RWPE1 (cell line): ENCODE data around the gene SLC5A10.

Experiments used
- CTCF ChIA-PET: fragments of 350-600 bp; sonication (Branson Sonifier 250); formaldehyde crosslinking; extraction: SDS; loops from one replicate; lab custom pipeline; 2021; lab: Yijun Ruan, JAX
- POLR2A ChIA-PET: fragments of 400-600 bp; formaldehyde crosslinking; extraction: SDS; loops from one replicate; lab custom pipeline; 2020; ENCODE audit warnings: antibody characterized with exemption; ENCODE audit not compliant: low non-redundant PET; lab: Yijun Ruan, JAX
- DNase-seq: peaks from one replicate; pipeline ENCODE4 v3.0.0; 2012; ENCODE audit warnings: low spot score
- H3K27ac ChIP-seq: fragments of 450-650 bp; 2 replicates; pipeline ENCODE4 v1.5.1; 2017
- TF ChIP-seq, protein P1 (sequence below): fragments of 450-650 bp; conservative IDR thresholded peaks from 2 replicates; pipeline ENCODE4 v1.5.1; 2017; ENCODE audit warnings: low read depth, mild to moderate bottlenecking

Gene SLC5A10

DNA sequence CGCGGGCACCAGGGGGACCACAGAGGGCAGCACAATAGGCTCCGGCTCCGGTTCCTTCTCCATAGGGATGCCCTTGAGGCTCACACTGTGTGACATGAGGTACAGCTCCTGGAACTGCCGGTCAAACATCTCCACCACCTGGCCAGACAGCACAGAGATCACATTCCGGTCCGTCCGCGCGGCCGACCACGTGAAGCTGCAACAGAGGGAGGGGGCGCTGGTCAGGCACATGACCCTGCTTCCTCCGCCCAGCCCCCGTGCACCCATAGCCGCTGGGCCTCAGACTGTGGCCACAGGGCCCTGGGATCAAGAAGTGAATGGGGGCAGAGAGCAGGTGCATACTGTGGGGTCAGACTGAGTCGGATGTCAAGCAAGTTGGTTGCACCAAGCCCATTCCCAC, 26.7 kb downstream of the SLC5A10 start:
- ChIA-PET POLR2A (no interaction called here), CTCF (no interaction called here)
- DNase-seq: no peak
- no peak overlapping the region for H3K27ac ChIP-seq
- TF ChIP-seq, protein P1, sequence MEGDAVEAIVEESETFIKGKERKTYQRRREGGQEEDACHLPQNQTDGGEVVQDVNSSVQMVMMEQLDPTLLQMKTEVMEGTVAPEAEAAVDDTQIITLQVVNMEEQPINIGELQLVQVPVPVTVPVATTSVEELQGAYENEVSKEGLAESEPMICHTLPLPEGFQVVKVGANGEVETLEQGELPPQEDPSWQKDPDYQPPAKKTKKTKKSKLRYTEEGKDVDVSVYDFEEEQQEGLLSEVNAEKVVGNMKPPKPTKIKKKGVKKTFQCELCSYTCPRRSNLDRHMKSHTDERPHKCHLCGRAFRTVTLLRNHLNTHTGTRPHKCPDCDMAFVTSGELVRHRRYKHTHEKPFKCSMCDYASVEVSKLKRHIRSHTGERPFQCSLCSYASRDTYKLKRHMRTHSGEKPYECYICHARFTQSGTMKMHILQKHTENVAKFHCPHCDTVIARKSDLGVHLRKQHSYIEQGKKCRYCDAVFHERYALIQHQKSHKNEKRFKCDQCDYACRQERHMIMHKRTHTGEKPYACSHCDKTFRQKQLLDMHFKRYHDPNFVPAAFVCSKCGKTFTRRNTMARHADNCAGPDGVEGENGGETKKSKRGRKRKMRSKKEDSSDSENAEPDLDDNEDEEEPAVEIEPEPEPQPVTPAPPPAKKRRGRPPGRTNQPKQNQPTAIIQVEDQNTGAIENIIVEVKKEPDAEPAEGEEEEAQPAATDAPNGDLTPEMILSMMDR: no peak

GRCh38 chr17:18980682-18981334, 28.8 kb downstream of the SLC5A10 start:
- H3K27ac ChIP-seq: peak overlapping the region; percentile 78
- ChIA-PET POLR2A (interaction anchor here (0.6 kb wide), 1 partner anchor 771 kb away, joined by 9 read pairs; no protein-coding TSS in a partner anchor), CTCF (no interaction called here)
- TF ChIP-seq, protein P1: no peak
- DNase-seq: no peak

DNA sequence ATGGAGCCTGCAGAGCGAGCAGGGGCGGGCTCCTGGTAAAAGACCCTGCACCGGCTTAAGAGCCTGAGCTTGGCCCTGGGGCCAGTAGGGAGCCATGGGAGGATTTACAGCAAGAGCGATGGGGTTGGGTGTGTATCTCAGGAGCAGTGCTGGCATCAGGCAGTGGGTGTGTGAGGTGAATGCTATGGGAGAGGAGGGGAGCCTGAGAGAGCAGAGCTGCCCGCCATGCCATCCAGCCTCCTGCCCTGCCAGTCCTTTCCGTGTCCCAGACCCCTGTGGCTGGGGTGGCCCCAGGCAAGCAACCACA, 29.3 kb downstream of the SLC5A10 start:
- POLR2A ChIA-PET: interaction anchor here (0.6 kb wide), 1 partner anchor 770 kb away, joined by 9 read pairs; no protein-coding TSS in a partner anchor
- TF ChIP-seq, protein P1: no peak
- DNase-seq: no peak
- CTCF ChIA-PET: no interaction called here
- H3K27ac ChIP-seq: peak overlapping the region; percentile 78

- POLR2A ChIA-PET: interaction anchor here (0.6 kb wide), 2 partner anchors 21 to 770 kb away, joined by 5 to 9 read pairs; no protein-coding TSS in a partner anchor
These were observed 29.9 kb downstream of the SLC5A10 start for GRCh38 chr17:18981642-18982424.

GRCh38 chr17:18984273-18985114, 32.5 kb downstream of the SLC5A10 start:
- ChIA-PET POLR2A (no interaction called here), CTCF (interaction anchor here (1.2 kb wide), 1 partner anchor 23 kb away, joined by 5 read pairs; no protein-coding TSS in a partner anchor)
- TF ChIP-seq, protein P1: no peak
- no peak for DNase-seq
- H3K27ac ChIP-seq: peak overlapping the region; percentile 78

More at GRCh38 chr17:18981642-18982424, 29.9 kb downstream of the SLC5A10 start:
- TF ChIP-seq, protein P1: no peak
- no peak for DNase-seq
- CTCF ChIA-PET: no interaction called here
- peak overlapping the region; percentile 78 for H3K27ac ChIP-seq

DNA sequence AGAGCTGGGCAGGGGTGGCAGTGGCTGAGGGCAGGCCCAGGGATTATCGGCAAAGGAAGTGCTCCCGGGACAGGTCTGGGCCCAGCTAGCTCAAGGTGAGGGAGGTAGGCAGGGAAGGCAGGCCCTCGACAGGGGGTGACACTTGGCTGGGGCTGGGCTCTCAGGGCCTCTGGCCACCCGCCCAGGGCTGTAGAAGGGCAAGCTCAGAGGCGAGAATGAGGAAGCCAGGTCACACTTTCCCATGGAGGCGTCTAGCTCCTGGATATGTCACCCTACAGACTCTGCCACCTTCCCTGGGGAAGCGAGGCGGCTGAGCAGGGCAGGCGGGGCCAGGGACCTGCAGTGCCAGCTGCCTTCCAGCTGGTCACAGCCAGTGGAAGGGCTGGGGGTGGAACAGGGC, 33.5 kb downstream of the SLC5A10 start:
- POLR2A ChIA-PET: no interaction called here
- DNase-seq: no peak
- peak overlapping the region; percentile 78 for H3K27ac ChIP-seq
- CTCF ChIA-PET: interaction anchor here (1.2 kb wide), 1 partner anchor 24 kb away, joined by 5 read pairs; no protein-coding TSS in a partner anchor
- TF ChIP-seq, protein P1: no peak
